Endodermal cell (in vitro differentiated cells): ENCODE results near the gene TUBB3. TPM values are rescaled to one million over a fixed set of nuclear protein-coding genes. Genes with fewer than 3 reads are reported as not detected.

Source experiments
- DNase-seq: peaks from one replicate; pipeline ENCODE4 v3.0.0-alpha.2; 2017
- H3K27ac ChIP-seq: 2 replicates; pipeline ENCODE4 v1.5.1; 2013; ENCODE audit warnings: mild to moderate bottlenecking, low read depth, low read length, moderate library complexity
- H3K27me3 ChIP-seq: 2 replicates; pipeline ENCODE4 v1.6.1; 2013; ENCODE audit warnings: mild to moderate bottlenecking, low read length, moderate library complexity; ENCODE audit not compliant: insufficient read depth, control insufficient read depth, poor library complexity, severe bottlenecking
- H3K36me3 ChIP-seq: 2 replicates; pipeline ENCODE4 v1.7.0; 2013; ENCODE audit warnings: mild to moderate bottlenecking, low read length, moderate library complexity; ENCODE audit not compliant: control insufficient read depth, insufficient read depth
- H3K4me1 ChIP-seq: one replicate; pipeline ENCODE4 v1.7.0; 2013; ENCODE audit warnings: low read length; ENCODE audit not compliant: control insufficient read depth, insufficient read depth
- H3K4me3 ChIP-seq: 2 replicates; pipeline ENCODE4 v1.5.1; 2013; ENCODE audit warnings: mild to moderate bottlenecking, low read length, moderate library complexity
- H3K9ac ChIP-seq: 2 replicates; pipeline ENCODE4 v1.6.1; 2013; ENCODE audit warnings: mild to moderate bottlenecking, low read length, moderate library complexity; ENCODE audit not compliant: poor library complexity, severe bottlenecking; ENCODE audit errors: extremely low read depth
- H3K9me3 ChIP-seq: 2 replicates; pipeline ENCODE4 v1.6.1; 2013; ENCODE audit warnings: mild to moderate bottlenecking, low read length, moderate library complexity; ENCODE audit not compliant: control insufficient read depth
- H3K27ac Mint-ChIP-seq: 2 replicates; pipeline ENCODE4 v1.8.0; 2020; ENCODE audit warnings: mixed read lengths
- H3K27me3 Mint-ChIP-seq: 2 replicates; pipeline ENCODE4 v1.8.0; 2021; ENCODE audit warnings: mild to moderate bottlenecking, mixed read lengths; ENCODE audit not compliant: insufficient read depth
- H3K36me3 Mint-ChIP-seq: 2 replicates; pipeline ENCODE4 v1.8.0; 2020; ENCODE audit warnings: low read depth, mixed read lengths
- H3K4me1 Mint-ChIP-seq: 2 replicates; pipeline ENCODE4 v1.8.0; 2020; ENCODE audit warnings: mixed read lengths
- H3K4me3 Mint-ChIP-seq: 2 replicates; pipeline ENCODE4 v1.8.0; 2020; ENCODE audit warnings: mild to moderate bottlenecking, moderate library complexity, mixed read lengths
- H3K9me3 Mint-ChIP-seq: 2 replicates; pipeline ENCODE4 v1.8.0; 2020; ENCODE audit warnings: mild to moderate bottlenecking, mixed read lengths
- CTCF ChIP-seq: fragments of 200-600 bp; sonication (generic); conservative IDR thresholded peaks from 2 replicates; pipeline ENCODE4 v1.5.0; 2021; ENCODE audit warnings: antibody characterized with exemption, mild to moderate bottlenecking
- WGBS, 2 experiments: methylation state at CpG; one replicate each; pipeline versions ENCODE4 v1.1.5 to v1.1.7; 2013; ENCODE audit warnings: missing lambda C conversion rate in 2 of 2, mixed read lengths in 1 of 2; ENCODE audit not compliant: insufficient coverage in 1 of 2, insufficient read length in 1 of 2; 5-methylcytosine and 5-hydroxymethylcytosine counted together
- total RNA-seq, 2 donors: library from RNA; stranded (reverse); fragmentation: NEBNext Ultra II Directional in 1 of 2; extraction: Animal tissue kit (Norgen Biotek cat#: 25700) in 1 of 2; gene quantifications; 2 replicates in 1 of 2; 3 replicates in 1 of 2; pipeline ENCODE4 v1.2.1, GENCODE V29; 2021

Gene TUBB3
- total RNA-seq, 2 donors from 2014 or later: 109 to 140 TPM

GRCh38 chr16:89898201-89898967, 24.8 kb upstream of the TUBB3 start:
- H3K4me3 ChIP-seq: no peak overlapping the region
- H3K36me3 ChIP-seq: peaks cover 62% of the 10 kb centered on the region
- H3K27me3 ChIP-seq: no peaks in the 10 kb centered on the region
- no peak for DNase-seq
- no peaks in the 10 kb centered on the region for H3K9me3 ChIP-seq
- H3K27ac ChIP-seq: no peak overlapping the region
- no peaks in the 10 kb centered on the region for H3K9me3 Mint-ChIP-seq
- no peaks in the 10 kb centered on the region for H3K4me1 Mint-ChIP-seq
- H3K27ac Mint-ChIP-seq: no peak overlapping the region
- H3K36me3 Mint-ChIP-seq: peaks cover 66% of the 10 kb centered on the region
- H3K27me3 Mint-ChIP-seq: no peaks in the 10 kb centered on the region
- TF ChIP-seq CTCF: no peak
- 95 to 98% methylated on average over 27 to 36 of the region's 36 CpGs for WGBS, 2 experiments
- H3K4me1 ChIP-seq: no peaks in the 10 kb centered on the region
- no peak overlapping the region for H3K9ac ChIP-seq
- no peak overlapping the region for H3K4me3 Mint-ChIP-seq

- H3K9ac ChIP-seq: no peak overlapping the region
- no peaks in the 10 kb centered on the region for H3K27me3 ChIP-seq
- Mint-ChIP-seq H3K9me3 (no peaks in the 10 kb centered on the region), H3K4me1 (no peaks in the 10 kb centered on the region), H3K4me3 (no peak overlapping the region), H3K27ac (peak overlapping the region; percentile 66), H3K36me3 (peaks cover 66% of the 10 kb centered on the region), H3K27me3 (no peaks in the 10 kb centered on the region)
- H3K4me1 ChIP-seq: no peaks in the 10 kb centered on the region
- H3K36me3 ChIP-seq: peaks cover 67% of the 10 kb centered on the region
- no peaks in the 10 kb centered on the region for H3K9me3 ChIP-seq
- DNase-seq: no peak
- H3K27ac ChIP-seq: no peak overlapping the region
- no peak overlapping the region for H3K4me3 ChIP-seq
- TF ChIP-seq CTCF: no peak
- WGBS, 2 experiments: 96 to 98% methylated on average over 20 of the region's 20 CpGs
These were observed 23.2 kb upstream of the TUBB3 start for GRCh38 chr16:89899879-89900481.

DNA sequence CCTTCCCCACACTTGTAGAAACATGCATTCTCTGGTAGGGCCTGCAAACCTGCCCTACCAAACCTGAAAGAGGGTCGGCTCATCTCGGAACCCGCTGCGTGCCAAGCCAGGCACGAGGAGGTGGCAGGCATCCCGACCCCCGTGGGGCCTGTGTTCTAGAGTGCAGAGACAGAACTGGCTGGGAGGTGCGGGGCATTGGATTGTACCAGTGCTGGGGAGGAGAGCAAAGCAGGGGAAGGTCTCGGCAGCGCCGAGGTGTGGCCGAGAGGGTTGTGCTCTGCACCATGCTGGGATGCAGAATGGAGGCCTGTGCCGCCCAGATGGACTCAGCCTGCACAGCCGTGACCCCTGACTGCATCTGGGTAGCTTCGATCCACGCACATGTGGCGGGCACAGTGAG, 22.3 kb upstream of the TUBB3 start:
- no peaks in the 10 kb centered on the region for H3K4me1 Mint-ChIP-seq

More for the DNA sequence above, 22.3 kb upstream of the TUBB3 start:
- 93 to 94% methylated on average over 14 to 17 of the region's 17 CpGs for WGBS, 2 experiments
- no peak overlapping the region for H3K9ac ChIP-seq
- Mint-ChIP-seq H3K4me3 (no peak overlapping the region), H3K36me3 (peaks cover 66% of the 10 kb centered on the region), H3K9me3 (peaks cover 2% of the 10 kb centered on the region), H3K27ac (no peak overlapping the region), H3K27me3 (no peaks in the 10 kb centered on the region)
- no peak overlapping the region for H3K27ac ChIP-seq
- no peak overlapping the region for H3K4me3 ChIP-seq
- H3K27me3 ChIP-seq: no peaks in the 10 kb centered on the region
- H3K9me3 ChIP-seq: no peaks in the 10 kb centered on the region
- no peak for TF ChIP-seq CTCF
- no peak for DNase-seq
- peaks cover 68% of the 10 kb centered on the region for H3K36me3 ChIP-seq
- no peaks in the 10 kb centered on the region for H3K4me1 ChIP-seq
